Subcutaneous adipose tissue (tissue), 4 donors: Measurements from ENCODE around the gene SFMBT1. TPM values are rescaled to one million over a fixed set of nuclear protein-coding genes. Genes with fewer than 3 reads are reported as not detected.

Experiments
- CTCF ChIP-seq: fragments of 450-650 bp; IDR thresholded peaks from one replicate; pipeline ENCODE4 v1.5.1; 2016; ENCODE audit warnings: low read depth, mild to moderate bottlenecking, control low read depth, antibody characterized with exemption, moderate library complexity
- total RNA-seq, 4 donors: library from RNA; depleted of rRNA; stranded (reverse); fragments of >200 nt; gene quantifications; one replicate each; pipeline ENCODE4 v1.1.0, GENCODE V29; 2016

SFMBT1 gene
- total RNA-seq, 4 donors from 2014 or later, result 4.9 to 15.5 (median 12.2) TPM

DNA sequence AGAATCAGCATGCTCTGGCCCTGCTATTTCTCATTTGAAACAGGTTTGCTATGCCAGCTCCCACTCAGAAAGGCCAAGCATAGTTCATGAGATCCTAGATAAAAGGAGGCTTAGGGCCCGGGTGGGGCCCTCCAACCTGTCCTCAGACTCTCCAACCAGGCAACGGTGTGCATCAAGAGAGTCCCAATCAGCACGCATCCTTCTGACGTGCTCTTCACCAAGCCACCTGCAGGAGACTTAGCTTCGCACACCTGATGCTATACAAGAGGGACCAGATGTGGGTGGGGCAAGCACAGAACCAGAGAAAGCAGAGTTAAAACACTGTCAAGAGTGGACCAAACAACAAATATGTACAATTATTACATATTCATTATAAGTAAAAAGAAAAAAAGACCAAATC is 165.8 kb downstream of the SFMBT1 start:
- no peak for TF ChIP-seq CTCF

- no peak for TF ChIP-seq CTCF
These were observed 166.3 kb downstream of the SFMBT1 start for GRCh38 chr3:52879581-52879980.

DNA sequence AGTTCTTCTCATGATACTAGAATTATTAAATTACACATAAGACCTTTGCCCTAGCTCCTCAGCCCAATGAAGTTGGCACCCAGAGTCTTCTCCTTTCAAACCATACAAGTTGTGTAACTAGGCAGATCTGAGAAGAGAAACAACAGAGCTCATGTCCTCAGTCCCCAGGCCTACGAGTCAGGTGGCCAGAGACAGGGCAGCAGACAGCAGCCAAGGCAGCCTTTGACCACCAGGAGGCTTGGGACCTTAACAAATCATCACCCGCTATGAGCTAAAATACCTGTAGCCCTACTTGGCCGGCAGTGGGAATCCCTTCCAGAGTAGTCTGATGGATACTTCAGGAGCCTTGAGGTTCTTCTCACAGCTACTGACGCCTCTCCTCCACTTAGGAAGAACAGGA is 166.8 kb downstream of the SFMBT1 start:
- no peak for TF ChIP-seq CTCF

DNA sequence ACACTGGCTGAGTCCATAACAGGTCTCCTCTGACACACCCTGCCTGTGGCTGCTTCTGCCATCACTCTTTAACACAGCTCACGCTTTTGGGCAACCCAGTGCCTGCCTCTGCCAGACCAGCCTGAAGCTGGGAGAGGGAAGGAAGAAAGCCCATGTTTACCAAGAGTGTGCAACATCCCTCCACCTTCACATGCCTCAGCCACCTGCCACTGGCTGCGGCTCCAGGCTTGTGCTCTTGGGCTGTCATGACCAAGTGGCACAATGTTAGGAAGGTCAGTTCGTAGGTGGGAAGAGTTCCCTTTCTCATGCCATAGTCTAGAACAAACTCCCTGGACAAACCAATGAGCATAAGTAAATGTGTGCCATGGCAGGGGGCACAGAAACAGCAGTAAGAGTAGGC is 168.8 kb downstream of the SFMBT1 start:
- no peak for TF ChIP-seq CTCF

GRCh38 chr3:52874864-52875587 is 170.8 kb downstream of the SFMBT1 start:
- TF ChIP-seq CTCF, result no peak

- TF ChIP-seq CTCF, result no peak
These were observed 171.6 kb downstream of the SFMBT1 start for GRCh38 chr3:52874160-52874701.

DNA sequence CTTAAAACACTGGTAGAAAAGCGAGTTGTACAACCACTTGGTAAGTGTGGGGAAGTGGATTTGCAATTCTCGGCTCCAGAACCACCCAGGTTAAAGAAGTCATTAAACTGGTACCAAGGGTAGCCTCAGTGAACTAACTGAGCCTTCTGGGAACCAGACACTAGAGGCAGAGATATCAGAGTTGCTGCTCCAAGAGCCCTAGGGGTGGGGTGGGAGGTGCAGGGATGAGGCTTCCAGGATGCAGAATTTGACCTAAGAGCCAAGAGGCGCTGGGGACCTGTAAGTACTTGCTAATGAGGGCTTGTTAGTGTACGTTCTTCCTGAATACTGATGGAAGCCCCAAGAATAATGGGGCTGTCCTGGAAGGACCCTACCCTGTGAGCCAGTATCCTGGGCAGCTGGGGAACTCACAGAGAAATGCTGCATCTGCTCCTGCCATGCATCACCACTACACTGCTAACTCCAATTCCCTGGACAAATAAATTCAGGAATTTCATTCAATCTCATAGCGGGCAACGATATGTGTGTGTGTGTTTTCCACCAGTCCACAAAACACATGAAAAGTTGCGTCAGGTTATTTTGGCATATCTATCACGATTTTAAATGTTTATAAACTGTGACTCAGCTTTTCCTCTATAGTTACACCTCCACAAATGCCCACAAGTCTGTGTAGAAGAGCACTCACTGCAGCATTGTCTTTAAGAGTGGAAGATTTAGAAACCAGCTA is 172.3 kb downstream of the SFMBT1 start:
- no peak for TF ChIP-seq CTCF
